Psoas muscle (tissue), 8 donors: Measurements from ENCODE around the gene SDS. TPM values are rescaled to one million over a fixed set of nuclear protein-coding genes. Genes with fewer than 3 reads are reported as not detected.
A peak's percentile ranks its signal among the peaks of the same experiment; 100 is the strongest.

Experiments used
- ATAC-seq, 4 donors: fragments of 200-7000 bp; cut with Tn5 transposase; one replicate each; pipeline ENCODE4 v1.9.1; 2020; ENCODE audit warnings: moderate library complexity in 3 of 4, mild to moderate bottlenecking in 2 of 4
- DNase-seq, 2 donors: peaks; one replicate each; pipeline ENCODE4 v3.0.0-alpha.2; 2020
- H3K27ac ChIP-seq: fragments of 200-600 bp; one replicate; pipeline ENCODE4 v1.8.0; 2022
- H3K27me3 ChIP-seq, 3 donors: fragments of 200-600 bp in 1 of 3; one replicate each; pipeline versions ENCODE4 v1.6.1 to v1.8.0; 2013 to 2022; ENCODE audit warnings: low read length in 2 of 3, mild to moderate bottlenecking in 2 of 3, moderate library complexity in 1 of 3; ENCODE audit not compliant: insufficient read depth in 3 of 3
- H3K36me3 ChIP-seq, 2 donors: fragments of 200-600 bp in 1 of 2; one replicate each; pipeline versions ENCODE4 v1.6.1 to v1.8.0; 2013 to 2022; ENCODE audit warnings: low read depth in 1 of 2, mild to moderate bottlenecking in 1 of 2, moderate library complexity in 1 of 2; ENCODE audit not compliant: insufficient read depth in 1 of 2
- H3K4me1 ChIP-seq: fragments of 200-600 bp; one replicate; pipeline ENCODE4 v1.8.0; 2022
- H3K4me3 ChIP-seq: fragments of 200-600 bp; one replicate; pipeline ENCODE4 v1.8.0; 2022; ENCODE audit warnings: mild to moderate bottlenecking
- H3K9me3 ChIP-seq: fragments of 200-600 bp; one replicate; pipeline ENCODE4 v1.8.0; 2022
- WGBS, 3 donors: extraction: QIAGEN DNeasy Blood & Tissue Kit; methylation state at CpG; one replicate each; pipeline versions ENCODE4 v1.1.6 to v1.1.7; 2013; 5-methylcytosine and 5-hydroxymethylcytosine counted together
- intact Hi-C, 2 donors: fragments of 100-400 bp; cut with DNase I; formaldehyde crosslinking; loops; one replicate each; pipeline versions ENCODE4 v1.11.0 to v1.14.2; 2022
- long read RNA-seq, 2 donors: library from polyadenylated mRNA; unstranded; transcript quantifications; one replicate each; pipeline ENCODE4 v2.0.0, GENCODE V29; 2021
- polyA plus RNA-seq, 3 donors: library from polyadenylated mRNA; stranded (reverse); fragments of 200-250 nt; gene quantifications; one replicate each; pipeline ENCODE4 v1.2.3, GENCODE V29; 2013
- total RNA-seq, 4 donors: library from RNA; stranded (reverse); fragmentation: NEBNext Ultra II Directional in 2 of 4; extraction: Animal tissue kit (Norgen Biotek cat#: 25700) in 2 of 4; gene quantifications; one replicate each; pipeline versions ENCODE4 v1.2.1 to v1.2.4, GENCODE V29; 2021 to 2023
- TF ChIP-seq, protein P1 (sequence below): fragments of 200-600 bp; IDR thresholded peaks from one replicate; pipeline ENCODE4 v1.8.0; 2022; ENCODE audit warnings: antibody characterized with exemption
- donor health status: healthy with polysubstance abuse.
- donor health status: DM: no; HTN: no; CAD: no; lungs with moderate emphysema.
- donor health status: Bipolar disorder and iron deficiency.
- donor health status: healthy.
- donor health status: DM: yes; HTN: yes; CAD: no.
- donor health status: DM: no; HTN: no; CAD: no.
- donor health status: DM: no; HTN: no; CAD: no.
- donor health status: DM: yes; HTN: yes; CAD: no.

The SDS gene, protein sequence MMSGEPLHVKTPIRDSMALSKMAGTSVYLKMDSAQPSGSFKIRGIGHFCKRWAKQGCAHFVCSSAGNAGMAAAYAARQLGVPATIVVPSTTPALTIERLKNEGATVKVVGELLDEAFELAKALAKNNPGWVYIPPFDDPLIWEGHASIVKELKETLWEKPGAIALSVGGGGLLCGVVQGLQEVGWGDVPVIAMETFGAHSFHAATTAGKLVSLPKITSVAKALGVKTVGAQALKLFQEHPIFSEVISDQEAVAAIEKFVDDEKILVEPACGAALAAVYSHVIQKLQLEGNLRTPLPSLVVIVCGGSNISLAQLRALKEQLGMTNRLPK
- total RNA-seq (under 1 TPM in 2 of 4 donors, not detected in 2; 0.63 to 0.91 TPM), polyA plus RNA-seq (under 1 TPM in 2 of 3 donors, not detected in 1; 0.05 to 0.13 TPM)
- long read RNA-seq, donor 1, result 0 reads
- long read RNA-seq, donor 2, partial matches to known transcripts, result 1 of 3 reads
- long read RNA-seq, donor 2, other reads (novel, unspliced or antisense), result 0 of 3 reads

DNA sequence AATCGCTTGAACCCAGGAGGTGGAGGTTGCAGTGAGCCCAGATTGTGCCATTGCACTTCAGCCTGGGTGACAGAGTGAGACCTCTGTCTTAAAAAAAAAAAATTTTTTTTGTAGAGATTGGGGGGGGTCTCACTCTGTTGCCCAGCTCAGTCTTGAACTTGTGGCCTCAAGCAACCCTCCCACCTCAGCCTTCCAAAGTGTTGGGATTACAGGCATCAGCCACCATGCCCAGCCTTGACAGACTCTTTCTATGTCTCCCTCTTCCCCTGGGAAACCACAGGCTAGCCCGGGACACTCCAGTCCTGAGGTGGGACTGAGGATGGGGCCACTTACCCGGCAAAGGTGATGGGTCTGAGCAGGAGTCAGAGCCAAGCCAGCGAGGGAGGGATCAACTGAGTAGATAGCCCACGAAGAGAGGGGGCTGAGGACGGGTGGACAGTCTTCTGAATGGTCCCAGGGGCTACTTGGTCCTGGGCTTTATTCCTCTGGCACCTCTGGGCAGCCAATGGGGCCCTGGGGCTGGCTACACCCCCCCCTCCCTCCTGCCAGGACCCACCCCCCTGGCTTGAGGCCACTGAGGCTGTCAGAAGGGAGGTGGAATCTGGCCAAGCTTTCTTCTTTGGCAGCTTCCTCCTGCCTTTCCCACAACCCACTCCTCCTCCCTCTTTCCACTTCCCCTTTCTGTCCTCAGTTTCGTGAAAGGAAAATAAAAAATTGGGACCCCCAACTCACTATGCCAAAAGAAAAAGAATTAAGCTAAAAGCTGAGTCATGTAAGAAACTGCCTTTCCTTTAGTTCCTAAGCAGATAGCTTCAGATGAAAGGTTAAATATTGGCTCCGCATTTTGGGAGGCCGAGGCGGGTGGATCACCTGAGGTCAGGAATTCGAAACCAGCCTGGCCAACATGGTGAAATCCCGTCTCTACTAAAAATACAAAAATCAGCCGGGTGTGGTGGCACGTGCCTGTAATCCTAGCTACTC is at the start of gene SDS:
TSS of gene SDS (minus strand) at position 453 of the 981 bp plus-strand sequence. CDS start 4,179 bp downstream, outside the sequence.
- ATAC-seq (peak in 3 of 4 donors; percentile 17 to 39 (median 33)), DNase-seq (no peak)
- intact Hi-C loops, result no loop called here
- Histone ChIP-seq H3K4me1 (no peaks in the 10 kb centered on the region), H3K9me3 (no peaks in the 10 kb centered on the region), H3K27me3 (peaks cover 0 to 20% (median 0%) of the 10 kb centered on the region in 3 donors), H3K27ac (no peak within 1 kb of the TSS), H3K4me3 (peak within 1 kb of the TSS; percentile 13), H3K36me3 (no peaks in the 10 kb centered on the region)
- TF ChIP-seq, protein P1, sequence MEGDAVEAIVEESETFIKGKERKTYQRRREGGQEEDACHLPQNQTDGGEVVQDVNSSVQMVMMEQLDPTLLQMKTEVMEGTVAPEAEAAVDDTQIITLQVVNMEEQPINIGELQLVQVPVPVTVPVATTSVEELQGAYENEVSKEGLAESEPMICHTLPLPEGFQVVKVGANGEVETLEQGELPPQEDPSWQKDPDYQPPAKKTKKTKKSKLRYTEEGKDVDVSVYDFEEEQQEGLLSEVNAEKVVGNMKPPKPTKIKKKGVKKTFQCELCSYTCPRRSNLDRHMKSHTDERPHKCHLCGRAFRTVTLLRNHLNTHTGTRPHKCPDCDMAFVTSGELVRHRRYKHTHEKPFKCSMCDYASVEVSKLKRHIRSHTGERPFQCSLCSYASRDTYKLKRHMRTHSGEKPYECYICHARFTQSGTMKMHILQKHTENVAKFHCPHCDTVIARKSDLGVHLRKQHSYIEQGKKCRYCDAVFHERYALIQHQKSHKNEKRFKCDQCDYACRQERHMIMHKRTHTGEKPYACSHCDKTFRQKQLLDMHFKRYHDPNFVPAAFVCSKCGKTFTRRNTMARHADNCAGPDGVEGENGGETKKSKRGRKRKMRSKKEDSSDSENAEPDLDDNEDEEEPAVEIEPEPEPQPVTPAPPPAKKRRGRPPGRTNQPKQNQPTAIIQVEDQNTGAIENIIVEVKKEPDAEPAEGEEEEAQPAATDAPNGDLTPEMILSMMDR, result no peak
- 21 to 34% (median 28%) methylated on average over 14 of the region's 14 CpGs for WGBS, 3 donors

DNA sequence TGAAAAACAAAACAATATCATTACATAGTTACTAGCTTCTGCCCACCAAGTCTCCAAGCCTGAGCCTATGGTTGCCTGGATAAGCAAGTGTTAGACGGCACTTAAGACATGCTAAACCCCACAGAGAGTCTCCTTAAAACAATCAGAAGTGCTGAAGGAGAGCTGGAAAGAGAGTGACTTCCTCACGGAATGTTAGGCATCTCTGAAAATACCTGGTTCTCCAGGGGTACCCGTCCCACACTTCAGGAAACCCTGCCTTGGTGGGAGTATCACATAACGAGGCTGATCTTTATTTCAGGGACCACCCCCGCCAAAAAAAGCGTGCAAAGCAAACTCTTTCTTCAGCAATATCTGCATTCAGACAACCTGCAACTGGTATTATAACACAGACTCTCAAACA is 49.6 kb upstream of the SDS start:
- Histone ChIP-seq H3K27me3 (peaks cover 0 to 6% (median 2%) of the 10 kb centered on the region in 3 donors), H3K36me3 (no peaks in the 10 kb centered on the region)

GRCh38 chr12:113452458-113452857 is 48.8 kb upstream of the SDS start:
- intact Hi-C loops, result no loop called here

More for the DNA sequence above, 49.6 kb upstream of the SDS start:
- no peak for DNase-seq
- 16 to 24% (median 20%) methylated on average over 6 of the region's 6 CpGs for WGBS, 3 donors
- no peak overlapping the region for H3K4me3 ChIP-seq
- ATAC-seq, result no peak
- TF ChIP-seq, protein P1, result no peak
- intact Hi-C loops, result no loop called here
- no peaks in the 10 kb centered on the region for H3K9me3 ChIP-seq
- H3K4me1 ChIP-seq, result no peaks in the 10 kb centered on the region
- no peak overlapping the region for H3K27ac ChIP-seq

GRCh38 chr12:113449839-113450238 is 46.2 kb upstream of the SDS start:
- no peak overlapping the region for H3K4me3 ChIP-seq
- TF ChIP-seq, protein P1, result no peak
- no peak for DNase-seq
- intact Hi-C loops, result no loop called here
- peaks cover 0 to 26% (median 6%) of the 10 kb centered on the region in 3 donors for H3K27me3 ChIP-seq
- WGBS, 3 donors, result 88 to 94% (median 92%) methylated on average over 1 of the region's 1 CpG
- H3K36me3 ChIP-seq, result no peaks in the 10 kb centered on the region
- H3K9me3 ChIP-seq, result no peaks in the 10 kb centered on the region
- no peaks in the 10 kb centered on the region for H3K4me1 ChIP-seq
- no peak overlapping the region for H3K27ac ChIP-seq
- no peak for ATAC-seq

More at GRCh38 chr12:113452458-113452857, 48.8 kb upstream of the SDS start:
- WGBS, 3 donors, result 76 to 84% (median 80%) methylated on average over 2 of the region's 2 CpGs
- Histone ChIP-seq H3K4me3 (no peak overlapping the region), H3K27ac (no peak overlapping the region), H3K9me3 (no peaks in the 10 kb centered on the region), H3K36me3 (no peaks in the 10 kb centered on the region), H3K27me3 (peaks cover 0 to 7% (median 4%) of the 10 kb centered on the region in 3 donors), H3K4me1 (no peaks in the 10 kb centered on the region)
- no peak for ATAC-seq
- TF ChIP-seq, protein P1, result no peak
- DNase-seq, result no peak
